WTC11 (cell line): Measurements from ENCODE around the gene NOS1. TPM values are rescaled to one million over a fixed set of nuclear protein-coding genes. Genes with fewer than 3 reads are reported as not detected.
"Not testable (repeated sequence)": the region's sequence is repeated elsewhere in the genome, so short reads cannot be mapped to it uniquely, and the experiment has no call there.

ENCODE experiments used
- ATAC-seq: fragments of 200-7000 bp; cut with Tn5 transposase; 2 replicates; pipeline ENCODE4 v1.10.0; 2021; ENCODE audit warnings: mild to moderate bottlenecking, moderate library complexity
- CTCF ChIA-PET: fragments of 300-600 bp; sonication (Branson Sonifier 250); formaldehyde crosslinking; loops from one replicate; lab custom pipeline; 2021; ENCODE audit warnings: antibody characterized with exemption; lab: Charles Lee
- POLR2A ChIA-PET: fragments of 350-600 bp; sonication (Branson Sonifier 250); formaldehyde crosslinking; loops from one replicate; lab custom pipeline; 2021; ENCODE audit warnings: antibody characterized with exemption; lab: Charles Lee
- DNase-seq: peaks from one replicate; pipeline ENCODE4 v3.0.0; 2021; ENCODE audit warnings: low spot score
- H3K27ac Mint-ChIP-seq: 2 replicates; pipeline ENCODE4 v1.8.0; 2021; ENCODE audit warnings: mixed read lengths
- H3K27me3 Mint-ChIP-seq: 2 replicates; pipeline ENCODE4 v1.8.0; 2021; ENCODE audit warnings: low read depth, mild to moderate bottlenecking, moderate library complexity, mixed read lengths
- H3K36me3 Mint-ChIP-seq: 2 replicates; pipeline ENCODE4 v1.8.0; 2021; ENCODE audit warnings: mixed read lengths
- H3K4me1 Mint-ChIP-seq: 2 replicates; pipeline ENCODE4 v1.8.0; 2022; ENCODE audit warnings: mixed read lengths
- H3K4me3 Mint-ChIP-seq: 2 replicates; pipeline ENCODE4 v1.8.0; 2021; ENCODE audit warnings: mild to moderate bottlenecking, moderate library complexity, mixed read lengths
- H3K9me3 Mint-ChIP-seq: 2 replicates; pipeline ENCODE4 v1.8.0; 2021; ENCODE audit warnings: mixed read lengths
- CREM ChIP-seq: sonication (generic); formaldehyde crosslinking; IDR thresholded peaks from 2 replicates; pipeline ENCODE4 v1.8.1; 2022; ENCODE audit warnings: mild to moderate bottlenecking, missing genetic modification reagents, moderate library complexity
- GRHL2 ChIP-seq: fragments of 250-450 bp; sonication (Bioruptor Pico); IDR thresholded peaks from 2 replicates; pipeline ENCODE4 v1.8.0; 2022; ENCODE audit warnings: mild to moderate bottlenecking, moderate library complexity; ENCODE audit not compliant: insufficient replicate concordance, severe bottlenecking
- GTF2I ChIP-seq: fragments of 250-450 bp; sonication (Bioruptor Pico); conservative IDR thresholded peaks from 2 replicates; pipeline ENCODE4 v1.4.0; 2021; ENCODE audit warnings: mild to moderate bottlenecking
- JUN ChIP-seq: sonication (generic); formaldehyde crosslinking; IDR thresholded peaks from 2 replicates; pipeline ENCODE4 v1.8.0; 2023; ENCODE audit warnings: mild to moderate bottlenecking, missing genetic modification reagents
- MYBL2 ChIP-seq: sonication (generic); formaldehyde crosslinking; IDR thresholded peaks from 2 replicates; pipeline ENCODE4 v1.8.1; 2023; ENCODE audit warnings: mild to moderate bottlenecking, moderate library complexity, missing genetic modification reagents
- OVOL2 ChIP-seq: fragments of 250-450 bp; sonication (Bioruptor Pico); IDR thresholded peaks from 2 replicates; pipeline ENCODE4 v1.9.0; 2021; ENCODE audit warnings: mild to moderate bottlenecking, borderline replicate concordance
- PRRX2 ChIP-seq: fragments of 250-450 bp; sonication (Bioruptor Pico); IDR thresholded peaks from 2 replicates; pipeline ENCODE4 v1.8.0; 2021; ENCODE audit warnings: mild to moderate bottlenecking
- ZNF317 ChIP-seq: sonication (generic); formaldehyde crosslinking; IDR thresholded peaks from 2 replicates; pipeline ENCODE4 v1.8.1; 2023; ENCODE audit warnings: low read depth, mild to moderate bottlenecking, moderate library complexity, missing genetic modification reagents, borderline replicate concordance
- total RNA-seq: library from RNA; stranded (reverse); gene quantifications from 3 replicates; pipeline ENCODE4 v1.2.3, GENCODE V29; 2021
- TF ChIP-seq, protein P1 (sequence below): fragments of 250-450 bp; sonication (Bioruptor Pico); IDR thresholded peaks from 2 replicates; pipeline ENCODE4 v1.8.0; 2021; ENCODE audit warnings: mild to moderate bottlenecking
- TF ChIP-seq, protein P2 (sequence below): sonication (generic); formaldehyde crosslinking; IDR thresholded peaks from 2 replicates; pipeline ENCODE4 v1.8.1; 2022; ENCODE audit warnings: low read depth, missing genetic modification reagents, borderline replicate concordance
- TF ChIP-seq, protein P3 (sequence below): fragments of 250-450 bp; sonication (Bioruptor Pico); IDR thresholded peaks from 2 replicates; pipeline ENCODE4 v1.9.0; 2021; ENCODE audit warnings: moderate library complexity, mild to moderate bottlenecking, inconsistent platforms, borderline replicate concordance
- TF ChIP-seq, protein P4 (sequence below): fragments of 250-450 bp; sonication (Bioruptor Pico); IDR thresholded peaks from 2 replicates; pipeline ENCODE4 v1.9.0; 2021; ENCODE audit warnings: mild to moderate bottlenecking
- TF ChIP-seq, protein P5 (sequence below): sonication (generic); formaldehyde crosslinking; IDR thresholded peaks from 2 replicates; pipeline ENCODE4 v1.8.0; 2022; ENCODE audit warnings: mild to moderate bottlenecking, missing genetic modification reagents
- TF ChIP-seq, protein P6 (sequence below): sonication (generic); formaldehyde crosslinking; IDR thresholded peaks from 2 replicates; pipeline ENCODE4 v1.8.1; 2023; ENCODE audit warnings: mild to moderate bottlenecking, missing genetic modification reagents
- TF ChIP-seq, protein P7 (sequence below): sonication (generic); formaldehyde crosslinking; IDR thresholded peaks from 2 replicates; pipeline ENCODE4 v1.8.0; 2023; ENCODE audit warnings: mild to moderate bottlenecking, missing genetic modification reagents

NOS1 gene
- total RNA-seq, 1 experiment from 2014 or later = 4.5 TPM

DNA sequence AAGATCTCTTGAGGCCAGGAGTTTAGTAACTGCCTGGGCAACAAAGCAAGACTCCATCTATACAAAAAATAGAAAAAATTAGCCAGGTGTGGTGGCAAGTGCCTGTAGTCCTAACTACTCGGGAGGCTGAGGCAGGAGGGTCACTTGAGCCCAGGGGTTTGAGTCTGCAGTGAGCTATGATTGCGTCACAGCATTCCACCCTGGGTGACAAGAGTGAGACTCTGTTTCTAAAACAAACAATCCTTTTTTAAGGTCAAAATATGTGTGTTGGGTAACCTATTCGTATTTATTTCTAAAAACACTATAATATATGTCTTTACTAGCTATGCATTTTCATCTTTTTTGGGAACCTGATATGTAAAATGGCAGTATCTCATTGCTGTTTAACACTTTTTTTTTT lies 178.6 kb downstream of the NOS1 start (continued):
- TF ChIP-seq, protein P1, sequence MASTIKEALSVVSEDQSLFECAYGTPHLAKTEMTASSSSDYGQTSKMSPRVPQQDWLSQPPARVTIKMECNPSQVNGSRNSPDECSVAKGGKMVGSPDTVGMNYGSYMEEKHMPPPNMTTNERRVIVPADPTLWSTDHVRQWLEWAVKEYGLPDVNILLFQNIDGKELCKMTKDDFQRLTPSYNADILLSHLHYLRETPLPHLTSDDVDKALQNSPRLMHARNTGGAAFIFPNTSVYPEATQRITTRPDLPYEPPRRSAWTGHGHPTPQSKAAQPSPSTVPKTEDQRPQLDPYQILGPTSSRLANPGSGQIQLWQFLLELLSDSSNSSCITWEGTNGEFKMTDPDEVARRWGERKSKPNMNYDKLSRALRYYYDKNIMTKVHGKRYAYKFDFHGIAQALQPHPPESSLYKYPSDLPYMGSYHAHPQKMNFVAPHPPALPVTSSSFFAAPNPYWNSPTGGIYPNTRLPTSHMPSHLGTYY (CRISPR knock-in tag) = no peak
- TF ChIP-seq OVOL2 (CRISPR knock-in tag) (no peak), CREM (CRISPR knock-in tag) (no peak)
- TF ChIP-seq, all 79 proteins: peak for 0

DNA sequence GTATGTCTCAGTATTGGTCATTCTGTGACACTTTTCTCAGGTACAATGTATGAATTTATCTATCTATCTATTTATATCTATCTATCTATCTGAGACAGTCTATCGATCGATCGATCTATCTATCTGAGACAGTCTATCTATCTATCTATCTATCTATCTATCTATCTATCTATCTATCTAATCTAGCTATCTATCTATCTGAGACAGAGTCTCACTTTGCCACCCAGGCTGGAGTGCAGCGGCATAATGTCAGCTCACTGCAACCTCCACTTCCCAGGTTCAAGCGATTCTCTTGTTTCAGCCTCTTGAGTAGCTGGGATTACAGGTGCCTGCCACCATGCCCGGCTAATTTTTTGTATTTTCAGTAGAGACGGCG lies 180.0 kb downstream of the NOS1 start:
- POLR2A ChIA-PET, H3K4me1 Mint-ChIP-seq, H3K27me3 Mint-ChIP-seq, H3K27ac Mint-ChIP-seq, H3K4me3 Mint-ChIP-seq, ATAC-seq, DNase-seq, H3K9me3 Mint-ChIP-seq: not testable (repeated sequence)
- CTCF ChIA-PET = interaction anchor here (1.6 kb wide), 1 partner anchor 31 kb away, joined by 3 read pairs; no protein-coding TSS in a partner anchor
- H3K36me3 Mint-ChIP-seq = peaks cover 72% of the 10 kb centered on the region

DNA sequence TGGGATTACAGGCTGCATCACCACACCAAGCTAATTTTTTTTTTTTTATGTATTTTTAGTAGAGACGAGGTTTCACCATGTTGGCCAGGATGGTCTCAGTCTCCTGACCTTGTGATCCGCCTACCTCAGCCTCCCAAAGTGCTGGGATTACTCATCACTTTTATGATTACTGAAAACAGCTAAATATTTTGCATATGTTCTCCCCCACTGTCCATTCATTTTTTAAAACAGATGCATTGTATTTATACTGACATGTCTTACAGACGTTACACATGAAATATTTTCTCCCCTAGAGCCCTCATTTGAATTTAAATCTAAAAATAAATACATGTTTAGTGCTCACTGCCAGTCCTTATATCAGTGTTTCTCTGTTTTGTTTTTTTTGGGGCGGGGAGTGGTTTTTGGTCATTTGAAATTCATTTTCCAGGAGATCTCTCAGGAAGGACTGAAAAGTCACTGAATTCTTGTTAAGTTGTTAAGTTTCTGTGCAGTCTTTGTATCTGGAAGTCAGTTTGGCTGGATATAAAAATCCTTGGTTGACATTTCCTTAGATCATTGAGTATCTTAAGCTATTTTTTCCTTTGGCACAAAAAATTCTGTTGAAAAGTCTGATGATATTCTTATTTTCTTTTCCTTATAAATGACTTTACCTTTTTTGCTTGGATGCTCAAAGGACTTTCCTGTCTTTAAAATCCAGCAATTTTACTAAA lies 180.5 kb downstream of the NOS1 start:
- POLR2A ChIA-PET = interaction anchor here (0.6 kb wide), 1 partner anchor 109 kb away, joined by 3 read pairs; no protein-coding TSS in a partner anchor
- ATAC-seq = no peak
- Mint-ChIP-seq H3K9me3 (no peaks in the 10 kb centered on the region), H3K4me1 (no peaks in the 10 kb centered on the region), H3K27me3 (no peaks in the 10 kb centered on the region), H3K4me3 (no peak overlapping the region), H3K27ac (peak overlapping the region; percentile 2; the same call in 1 of the 2 replicates), H3K36me3 (peaks cover 72% of the 10 kb centered on the region)
- no peak for DNase-seq
- TF ChIP-seq, protein P2, sequence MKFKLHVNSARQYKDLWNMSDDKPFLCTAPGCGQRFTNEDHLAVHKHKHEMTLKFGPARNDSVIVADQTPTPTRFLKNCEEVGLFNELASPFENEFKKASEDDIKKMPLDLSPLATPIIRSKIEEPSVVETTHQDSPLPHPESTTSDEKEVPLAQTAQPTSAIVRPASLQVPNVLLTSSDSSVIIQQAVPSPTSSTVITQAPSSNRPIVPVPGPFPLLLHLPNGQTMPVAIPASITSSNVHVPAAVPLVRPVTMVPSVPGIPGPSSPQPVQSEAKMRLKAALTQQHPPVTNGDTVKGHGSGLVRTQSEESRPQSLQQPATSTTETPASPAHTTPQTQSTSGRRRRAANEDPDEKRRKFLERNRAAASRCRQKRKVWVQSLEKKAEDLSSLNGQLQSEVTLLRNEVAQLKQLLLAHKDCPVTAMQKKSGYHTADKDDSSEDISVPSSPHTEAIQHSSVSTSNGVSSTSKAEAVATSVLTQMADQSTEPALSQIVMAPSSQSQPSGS = no peak
- no peak for TF ChIP-seq GRHL2 (CRISPR knock-in tag)
- TF ChIP-seq, protein P3, sequence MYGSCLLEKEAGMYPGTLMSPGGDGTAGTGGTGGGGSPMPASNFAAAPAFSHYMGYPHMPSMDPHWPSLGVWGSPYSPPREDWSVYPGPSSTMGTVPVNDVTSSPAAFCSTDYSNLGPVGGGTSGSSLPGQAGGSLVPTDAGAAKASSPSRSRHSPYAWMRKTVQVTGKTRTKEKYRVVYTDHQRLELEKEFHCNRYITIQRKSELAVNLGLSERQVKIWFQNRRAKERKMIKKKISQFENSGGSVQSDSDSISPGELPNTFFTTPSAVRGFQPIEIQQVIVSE (CRISPR knock-in tag) = no peak
- TF ChIP-seq, protein P4, sequence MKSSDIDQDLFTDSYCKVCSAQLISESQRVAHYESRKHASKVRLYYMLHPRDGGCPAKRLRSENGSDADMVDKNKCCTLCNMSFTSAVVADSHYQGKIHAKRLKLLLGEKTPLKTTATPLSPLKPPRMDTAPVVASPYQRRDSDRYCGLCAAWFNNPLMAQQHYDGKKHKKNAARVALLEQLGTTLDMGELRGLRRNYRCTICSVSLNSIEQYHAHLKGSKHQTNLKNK (CRISPR knock-in tag) = no peak
- CTCF ChIA-PET = interaction anchor here (1.6 kb wide), 1 partner anchor 30 kb away, joined by 3 read pairs; no protein-coding TSS in a partner anchor

DNA sequence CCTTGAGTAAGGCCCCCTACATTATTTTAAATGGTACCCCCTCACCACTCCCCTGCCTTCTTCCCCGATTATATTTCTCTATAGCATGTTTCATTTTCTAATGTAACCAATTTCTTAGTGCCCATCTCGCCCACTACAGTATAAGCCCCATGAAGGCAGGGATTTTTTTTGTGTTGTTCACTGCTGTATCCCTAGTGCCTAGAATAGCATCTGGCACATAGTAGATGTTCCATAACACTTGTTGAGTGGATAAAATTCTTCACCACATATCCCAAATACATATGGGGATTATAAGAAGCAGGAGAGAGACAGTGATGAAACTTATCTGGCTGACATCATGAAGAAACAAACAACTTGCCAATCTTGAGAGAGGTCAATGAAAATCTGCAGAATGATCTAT lies 182.7 kb downstream of the NOS1 start:
- H3K36me3 Mint-ChIP-seq = peaks cover 75% of the 10 kb centered on the region
- POLR2A ChIA-PET = no interaction called here
- no peaks in the 10 kb centered on the region for H3K27me3 Mint-ChIP-seq
- H3K27ac Mint-ChIP-seq = no peak overlapping the region
- ATAC-seq = no peak
- H3K4me1 Mint-ChIP-seq = no peaks in the 10 kb centered on the region
- no peaks in the 10 kb centered on the region for H3K9me3 Mint-ChIP-seq
- TF ChIP-seq CREM (CRISPR knock-in tag) (no peak), PRRX2 (CRISPR knock-in tag) (no peak), ZNF317 (no peak), GTF2I (CRISPR knock-in tag) (no peak), JUN (CRISPR knock-in tag) (no peak), MYBL2 (CRISPR knock-in tag) (no peak)
- TF ChIP-seq, protein P4 (CRISPR knock-in tag) = no peak
- TF ChIP-seq, protein P5, sequence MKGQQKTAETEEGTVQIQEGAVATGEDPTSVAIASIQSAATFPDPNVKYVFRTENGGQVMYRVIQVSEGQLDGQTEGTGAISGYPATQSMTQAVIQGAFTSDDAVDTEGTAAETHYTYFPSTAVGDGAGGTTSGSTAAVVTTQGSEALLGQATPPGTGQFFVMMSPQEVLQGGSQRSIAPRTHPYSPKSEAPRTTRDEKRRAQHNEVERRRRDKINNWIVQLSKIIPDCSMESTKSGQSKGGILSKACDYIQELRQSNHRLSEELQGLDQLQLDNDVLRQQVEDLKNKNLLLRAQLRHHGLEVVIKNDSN (CRISPR knock-in tag) = no peak
- TF ChIP-seq, protein P6, sequence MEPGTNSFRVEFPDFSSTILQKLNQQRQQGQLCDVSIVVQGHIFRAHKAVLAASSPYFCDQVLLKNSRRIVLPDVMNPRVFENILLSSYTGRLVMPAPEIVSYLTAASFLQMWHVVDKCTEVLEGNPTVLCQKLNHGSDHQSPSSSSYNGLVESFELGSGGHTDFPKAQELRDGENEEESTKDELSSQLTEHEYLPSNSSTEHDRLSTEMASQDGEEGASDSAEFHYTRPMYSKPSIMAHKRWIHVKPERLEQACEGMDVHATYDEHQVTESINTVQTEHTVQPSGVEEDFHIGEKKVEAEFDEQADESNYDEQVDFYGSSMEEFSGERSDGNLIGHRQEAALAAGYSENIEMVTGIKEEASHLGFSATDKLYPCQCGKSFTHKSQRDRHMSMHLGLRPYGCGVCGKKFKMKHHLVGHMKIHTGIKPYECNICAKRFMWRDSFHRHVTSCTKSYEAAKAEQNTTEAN (CRISPR knock-in tag) = no peak
- TF ChIP-seq, protein P7, sequence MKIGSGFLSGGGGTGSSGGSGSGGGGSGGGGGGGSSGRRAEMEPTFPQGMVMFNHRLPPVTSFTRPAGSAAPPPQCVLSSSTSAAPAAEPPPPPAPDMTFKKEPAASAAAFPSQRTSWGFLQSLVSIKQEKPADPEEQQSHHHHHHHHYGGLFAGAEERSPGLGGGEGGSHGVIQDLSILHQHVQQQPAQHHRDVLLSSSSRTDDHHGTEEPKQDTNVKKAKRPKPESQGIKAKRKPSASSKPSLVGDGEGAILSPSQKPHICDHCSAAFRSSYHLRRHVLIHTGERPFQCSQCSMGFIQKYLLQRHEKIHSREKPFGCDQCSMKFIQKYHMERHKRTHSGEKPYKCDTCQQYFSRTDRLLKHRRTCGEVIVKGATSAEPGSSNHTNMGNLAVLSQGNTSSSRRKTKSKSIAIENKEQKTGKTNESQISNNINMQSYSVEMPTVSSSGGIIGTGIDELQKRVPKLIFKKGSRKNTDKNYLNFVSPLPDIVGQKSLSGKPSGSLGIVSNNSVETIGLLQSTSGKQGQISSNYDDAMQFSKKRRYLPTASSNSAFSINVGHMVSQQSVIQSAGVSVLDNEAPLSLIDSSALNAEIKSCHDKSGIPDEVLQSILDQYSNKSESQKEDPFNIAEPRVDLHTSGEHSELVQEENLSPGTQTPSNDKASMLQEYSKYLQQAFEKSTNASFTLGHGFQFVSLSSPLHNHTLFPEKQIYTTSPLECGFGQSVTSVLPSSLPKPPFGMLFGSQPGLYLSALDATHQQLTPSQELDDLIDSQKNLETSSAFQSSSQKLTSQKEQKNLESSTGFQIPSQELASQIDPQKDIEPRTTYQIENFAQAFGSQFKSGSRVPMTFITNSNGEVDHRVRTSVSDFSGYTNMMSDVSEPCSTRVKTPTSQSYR (CRISPR knock-in tag) = no peak
- TF ChIP-seq, protein P2 = no peak
- CTCF ChIA-PET = no interaction called here
- no peak overlapping the region for H3K4me3 Mint-ChIP-seq
- DNase-seq = no peak
